ENCODE data around the gene KL.

KL gene

DNA sequence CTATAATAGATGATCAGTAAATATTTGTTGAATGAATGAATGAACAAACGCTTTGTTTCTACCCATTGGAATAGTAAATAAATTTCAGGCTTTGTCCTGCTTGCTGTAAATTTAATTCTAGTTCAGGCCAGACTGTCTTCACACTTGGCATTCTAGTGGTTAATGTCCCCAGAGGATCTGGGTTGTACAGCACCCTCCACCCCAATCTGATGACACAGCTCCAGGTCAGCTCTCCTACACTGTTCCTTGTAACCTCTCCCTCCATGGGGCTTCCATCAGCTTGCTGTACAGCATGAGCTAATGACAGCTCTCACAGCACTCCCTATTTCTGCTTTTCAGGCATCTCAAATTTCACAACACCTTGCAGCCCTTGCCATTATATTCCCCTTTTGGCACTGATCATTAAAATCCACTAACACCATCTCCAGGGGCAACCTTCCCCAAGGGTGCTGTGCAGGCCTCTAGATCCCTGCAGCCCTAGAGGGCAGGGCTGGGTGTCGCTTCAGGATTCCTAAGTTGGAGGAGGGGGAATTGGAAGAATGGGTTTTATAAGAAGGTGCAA, 12.7 kb upstream of the KL start:
- DNase-seq (ENCODE audit: low read depth, low spot score), result no peak

DNA sequence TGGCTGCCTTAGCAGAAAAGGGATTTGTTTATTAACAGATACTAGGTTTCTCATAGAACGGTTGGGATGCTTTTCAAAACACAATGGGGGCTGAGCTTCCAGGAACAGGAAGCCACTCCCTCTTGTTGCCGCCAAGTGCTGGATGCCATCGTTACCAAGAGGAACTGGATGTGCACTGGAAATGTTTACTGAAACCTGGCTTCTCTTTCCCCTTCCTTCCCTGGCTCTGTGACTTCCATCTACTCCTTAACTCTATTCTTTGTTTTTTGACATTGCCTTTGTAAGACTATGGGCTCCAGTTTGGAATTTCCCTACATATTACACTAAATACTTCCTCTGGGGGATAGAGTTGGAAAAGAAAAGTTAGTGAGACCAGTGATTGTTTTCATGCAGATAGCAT, 11.7 kb upstream of the KL start:
- DNase-seq (ENCODE audit: low read depth, low spot score), result no peak
- H3K27ac ChIP-seq, result no peak overlapping the region

More for the DNA sequence above, 12.7 kb upstream of the KL start:
- H3K27ac ChIP-seq, result no peak overlapping the region

DNA sequence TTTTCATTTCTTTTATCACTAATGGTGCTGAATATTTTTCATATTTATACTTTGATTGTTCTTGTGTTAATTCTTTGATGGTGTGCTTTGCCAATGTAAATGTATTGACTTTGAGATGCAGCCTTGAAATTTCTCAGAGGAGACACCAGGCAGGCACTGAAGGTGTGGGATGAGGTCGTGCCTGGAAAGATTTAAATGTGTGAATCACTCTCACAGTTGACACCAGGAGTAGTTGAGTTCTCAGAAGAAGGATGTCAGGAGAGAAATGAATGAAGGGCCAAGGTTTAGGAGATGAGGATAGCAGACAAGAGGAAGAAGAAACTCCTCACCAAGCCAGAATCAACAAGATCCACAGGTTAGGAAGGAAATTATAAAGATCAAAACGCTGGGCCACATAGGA, 10.1 kb upstream of the KL start:
- DNase-seq (ENCODE audit: low read depth, low spot score), result no peak
- H3K27ac ChIP-seq, result no peak overlapping the region

DNA sequence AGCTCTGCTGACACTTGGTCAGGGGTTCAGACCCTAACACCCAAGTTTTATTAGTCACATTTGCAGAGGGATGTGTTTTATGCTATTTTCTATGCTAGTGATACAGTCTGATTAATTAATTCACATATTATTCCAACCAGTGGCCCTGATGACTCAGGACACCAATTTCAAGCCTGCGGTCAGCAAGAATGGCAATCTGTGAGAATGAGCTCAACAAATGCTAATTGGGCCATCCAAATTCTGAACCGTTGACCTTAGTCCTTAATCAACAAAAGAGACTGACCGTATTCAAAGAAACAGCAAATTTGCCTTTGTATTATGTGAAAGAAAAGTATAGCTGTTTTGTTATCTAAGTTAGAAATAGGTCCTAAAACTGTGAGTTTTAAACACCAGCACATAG, 9.6 kb upstream of the KL start:
- DNase-seq (ENCODE audit: low read depth, low spot score), result no peak
- H3K27ac ChIP-seq, result no peak overlapping the region

DNA sequence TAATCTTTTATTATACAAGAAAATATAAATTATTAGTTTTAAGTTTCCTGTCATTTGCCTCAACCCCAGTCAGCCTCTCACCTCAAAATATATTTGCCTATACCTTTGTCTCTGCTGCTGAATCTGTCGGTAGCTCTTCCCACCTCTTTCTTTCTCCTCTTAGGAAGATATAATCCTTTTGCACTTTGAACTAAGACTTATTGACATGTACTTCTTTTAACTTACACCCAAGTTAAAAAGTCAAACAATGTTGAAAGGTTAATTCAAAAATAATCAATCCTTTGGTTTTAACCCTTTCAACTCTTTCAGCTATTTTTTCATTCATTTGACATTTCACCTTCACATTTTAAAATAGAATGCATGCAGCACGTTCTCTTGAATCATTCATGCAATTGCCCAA, 9.0 kb upstream of the KL start:
- H3K27ac ChIP-seq, result no peak overlapping the region
- DNase-seq (ENCODE audit: low read depth, low spot score), result no peak

DNA sequence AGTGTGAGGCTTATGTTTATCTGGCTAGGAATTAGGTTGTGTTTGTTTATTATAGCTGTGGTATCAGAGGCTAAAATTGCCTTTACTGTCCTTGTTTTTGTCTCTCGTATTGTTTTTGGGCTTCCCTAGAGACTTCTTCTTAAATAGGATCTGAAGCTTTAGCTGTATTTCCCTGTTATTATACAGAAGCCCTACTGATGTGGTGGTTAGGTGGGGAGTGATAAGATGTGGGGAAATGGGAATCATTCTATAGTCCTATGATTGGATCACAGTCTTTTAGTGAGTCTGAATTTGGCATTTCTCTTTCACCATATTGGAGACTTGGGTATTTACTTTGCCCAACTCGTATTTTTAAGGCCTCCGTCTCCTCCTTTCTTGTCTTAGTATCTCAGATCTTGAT, 8.3 kb upstream of the KL start:
- no peak overlapping the region for H3K27ac ChIP-seq
- DNase-seq (ENCODE audit: low read depth, low spot score), result no peak

DNA sequence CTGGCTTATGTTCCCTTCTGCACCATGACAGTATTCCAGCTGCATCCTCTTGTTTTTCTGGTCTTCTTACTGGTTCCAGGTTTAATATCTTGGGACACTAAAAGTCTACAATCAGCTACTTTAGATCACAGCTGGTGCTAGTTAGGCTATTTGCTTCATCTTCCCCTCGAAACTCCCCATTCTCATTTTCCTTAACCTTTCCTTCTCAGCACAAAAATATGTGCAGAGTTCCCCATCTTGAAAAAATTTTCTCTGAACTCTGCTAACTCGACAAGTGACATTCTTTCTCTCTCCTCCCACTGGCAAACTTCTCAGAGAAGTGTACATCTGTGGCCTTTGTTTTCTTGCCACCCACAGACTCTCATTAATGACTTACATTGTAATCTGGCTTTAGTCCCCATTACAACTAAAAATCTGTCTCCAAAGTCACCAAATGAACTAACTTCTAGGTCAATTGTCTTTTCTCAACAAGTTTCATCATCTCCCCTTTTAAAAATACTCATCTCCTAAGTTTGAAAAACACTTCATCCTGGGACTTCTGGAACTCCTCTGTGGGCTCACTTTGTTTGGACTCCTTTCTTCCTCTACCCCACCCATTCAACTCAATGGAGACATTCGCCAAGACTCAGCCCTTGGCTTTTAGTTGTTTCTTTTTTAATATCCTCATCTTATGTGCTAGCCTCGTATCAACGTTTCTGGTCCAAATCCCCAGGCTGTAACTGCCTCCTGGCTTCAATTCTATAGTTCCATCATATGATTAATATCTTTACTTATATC, 7.1 kb upstream of the KL start:
- no peak overlapping the region for H3K27ac ChIP-seq
- DNase-seq (ENCODE audit: low read depth, low spot score), result no peak

DNA sequence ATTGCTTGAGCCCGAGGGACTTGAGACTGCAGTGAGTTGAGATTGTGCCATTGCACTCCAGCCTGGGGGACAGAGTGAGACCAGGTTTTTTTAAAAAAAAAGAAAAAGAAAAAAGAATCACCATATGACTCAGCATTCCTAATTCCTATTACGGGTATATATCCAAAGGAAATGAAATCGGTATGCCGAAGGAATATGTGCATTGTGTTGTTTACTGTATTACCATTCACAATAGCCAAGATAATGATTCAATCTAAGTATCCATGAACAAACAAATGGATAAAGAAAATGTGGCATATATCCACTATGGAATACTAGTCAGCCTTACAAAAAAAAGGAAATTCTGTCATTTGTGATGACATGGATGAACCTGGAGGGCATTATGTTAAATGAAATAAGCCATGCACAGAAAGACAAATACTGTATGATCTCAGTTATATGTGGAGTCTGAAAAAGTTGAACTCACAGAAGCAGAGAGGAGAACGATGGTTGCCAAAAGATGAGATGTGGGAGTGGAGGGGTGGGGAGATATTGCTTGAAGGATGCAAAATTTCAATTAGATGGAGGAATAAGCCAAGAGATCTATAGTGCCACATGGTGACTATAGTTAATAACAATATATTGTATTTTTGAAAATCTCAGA, 4.3 kb upstream of the KL start:
- no peak for DNase-seq (ENCODE audit: low read depth, low spot score)
- H3K27ac ChIP-seq, result no peak overlapping the region

DNA sequence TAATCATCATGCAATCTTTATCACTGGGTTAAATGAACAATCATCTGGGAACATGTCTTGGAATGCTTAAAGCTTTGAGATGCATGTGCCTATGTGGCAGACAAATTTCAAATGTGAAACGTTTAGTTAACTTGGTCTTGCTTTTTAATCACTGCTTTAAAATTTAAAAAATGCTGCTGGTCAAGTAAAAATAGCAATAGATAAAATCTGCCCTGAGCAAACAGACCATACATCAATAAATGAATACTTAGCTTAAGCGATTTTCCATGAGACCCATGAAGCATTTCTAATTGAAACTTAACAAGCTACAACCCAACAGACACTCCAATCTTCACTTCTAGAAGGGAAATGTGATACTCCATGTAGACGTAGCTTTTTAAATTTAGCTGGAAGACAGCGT, 1.9 kb upstream of the KL start:
- no peak overlapping the region for H3K27ac ChIP-seq
- no peak for DNase-seq (ENCODE audit: low read depth, low spot score)

DNA sequence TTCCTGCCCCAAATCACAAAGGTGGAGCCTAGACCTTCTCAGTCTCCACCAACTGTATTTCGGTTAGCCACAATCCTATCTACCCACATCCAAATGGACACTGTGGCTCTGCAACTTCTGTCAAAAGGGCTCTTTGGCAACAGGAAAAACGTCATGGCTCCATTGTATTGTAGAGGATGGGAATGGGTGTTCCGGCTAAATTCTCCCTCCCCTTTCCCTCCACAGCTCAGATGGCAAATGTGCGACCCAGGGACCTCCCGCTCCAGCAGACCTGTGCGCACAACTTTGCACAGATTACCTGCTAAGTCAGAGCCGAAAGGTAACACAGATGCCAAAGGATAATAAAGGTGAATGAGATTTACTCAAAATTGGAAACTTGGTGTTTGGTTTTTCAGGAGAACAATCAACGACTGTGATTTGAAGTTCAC, 968 bp upstream of the KL start:
- no peak overlapping the region for H3K27ac ChIP-seq
- no peak for DNase-seq (ENCODE audit: low read depth, low spot score)

DNA sequence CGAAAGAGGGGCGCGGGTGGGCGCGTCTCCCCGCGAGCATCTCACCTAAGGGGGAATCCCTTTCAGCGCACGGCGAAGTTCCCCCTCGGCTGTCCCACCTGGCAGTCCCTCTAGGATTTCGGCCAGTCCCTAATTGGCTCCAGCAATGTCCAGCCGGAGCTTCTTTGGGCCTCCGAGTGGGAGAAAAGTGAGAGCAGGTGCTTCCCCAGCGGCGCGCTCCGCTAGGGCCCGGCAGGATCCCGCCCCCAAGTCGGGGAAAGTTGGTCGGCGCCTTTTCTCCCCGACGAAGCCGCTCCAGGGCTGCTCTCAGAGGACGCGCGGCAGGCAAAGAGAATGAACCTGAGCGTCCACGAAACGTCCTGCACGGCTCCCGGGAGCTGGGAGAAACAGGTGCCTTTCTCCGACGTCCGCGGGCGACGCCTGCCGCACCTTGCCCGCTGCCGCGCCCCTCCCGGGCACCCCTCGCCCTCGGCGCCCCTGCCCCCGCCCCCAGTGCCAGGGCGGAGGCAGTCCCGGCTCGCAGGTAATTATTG, 366 bp upstream of the KL start:
- no peak overlapping the region for H3K27ac ChIP-seq
- DNase-seq (ENCODE audit: low read depth, low spot score), result no peak

DNA sequence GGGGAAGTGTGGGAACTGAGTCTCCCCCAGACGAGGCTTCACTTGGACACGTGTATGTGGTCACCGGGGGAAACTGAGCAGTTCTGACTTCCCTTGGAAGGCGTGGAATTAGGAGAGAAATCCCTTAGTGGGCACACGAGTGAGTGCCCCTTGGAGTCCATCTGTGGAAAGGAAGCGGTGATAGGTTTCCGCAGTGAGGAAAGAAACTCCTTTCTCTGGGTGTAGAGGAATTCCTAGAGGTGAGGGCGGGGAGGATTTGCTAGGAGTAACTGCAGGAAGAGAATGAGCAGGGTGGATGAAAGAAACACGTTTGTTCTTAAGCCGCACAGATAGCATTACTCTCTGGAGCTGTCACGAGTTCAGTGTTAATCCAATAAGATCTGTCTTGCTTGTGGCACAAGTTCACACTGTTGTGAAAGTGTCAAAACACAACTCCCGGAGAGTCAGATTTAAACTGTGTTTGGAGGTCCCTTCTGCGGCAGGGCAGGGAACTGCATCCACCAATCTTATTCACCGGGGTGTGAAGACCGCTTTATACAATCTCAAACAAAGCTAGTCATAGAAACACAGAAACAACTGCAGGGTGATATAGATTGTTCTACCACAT, 1.2 kb downstream of the KL start:
- no peak for DNase-seq (ENCODE audit: low read depth, low spot score)

DNA sequence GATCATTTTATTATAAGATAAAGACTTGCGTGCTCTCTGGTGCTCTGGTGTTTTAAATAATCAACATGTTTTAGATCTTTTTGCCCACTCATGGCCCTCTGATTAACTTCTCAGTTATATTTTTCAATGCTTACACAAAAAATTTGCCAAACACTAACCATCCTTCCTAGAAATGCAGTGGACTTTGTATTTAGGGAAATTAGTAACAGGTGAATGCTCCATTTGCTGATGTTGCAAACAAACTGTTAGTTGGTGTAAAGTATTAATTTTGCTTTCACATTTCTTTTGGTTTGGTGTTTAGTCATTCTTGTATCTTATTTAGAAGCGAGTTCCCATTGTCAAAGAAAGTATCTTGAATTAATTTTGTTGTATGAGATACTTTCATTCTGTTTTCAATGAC, 2.7 kb downstream of the KL start:
- DNase-seq (ENCODE audit: low read depth, low spot score), result no peak

More for the DNA sequence above, 1.2 kb downstream of the KL start:
- no peak overlapping the region for H3K27ac ChIP-seq

DNA sequence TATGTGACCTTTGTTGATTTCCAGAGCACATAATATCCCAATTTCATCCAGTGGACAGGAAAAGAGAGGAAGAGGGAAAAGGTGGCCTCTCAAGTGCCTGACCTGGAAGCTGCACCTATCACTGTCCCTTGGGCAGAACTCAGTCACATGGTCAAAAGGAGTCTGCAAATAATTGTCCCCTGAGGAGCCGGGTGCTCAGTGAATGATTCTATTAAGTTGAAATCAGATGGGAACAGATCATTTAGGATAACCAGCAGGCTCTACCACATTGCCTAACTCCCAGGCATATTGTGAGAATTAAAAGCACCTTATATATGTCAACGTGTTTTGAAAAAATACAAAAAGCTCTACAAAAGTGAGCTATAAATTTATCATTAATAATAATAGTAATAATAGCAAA, 6.8 kb downstream of the KL start:
- DNase-seq (ENCODE audit: low read depth, low spot score), result no peak

More for the DNA sequence above, 2.7 kb downstream of the KL start:
- H3K27ac ChIP-seq, result no peak overlapping the region

DNA sequence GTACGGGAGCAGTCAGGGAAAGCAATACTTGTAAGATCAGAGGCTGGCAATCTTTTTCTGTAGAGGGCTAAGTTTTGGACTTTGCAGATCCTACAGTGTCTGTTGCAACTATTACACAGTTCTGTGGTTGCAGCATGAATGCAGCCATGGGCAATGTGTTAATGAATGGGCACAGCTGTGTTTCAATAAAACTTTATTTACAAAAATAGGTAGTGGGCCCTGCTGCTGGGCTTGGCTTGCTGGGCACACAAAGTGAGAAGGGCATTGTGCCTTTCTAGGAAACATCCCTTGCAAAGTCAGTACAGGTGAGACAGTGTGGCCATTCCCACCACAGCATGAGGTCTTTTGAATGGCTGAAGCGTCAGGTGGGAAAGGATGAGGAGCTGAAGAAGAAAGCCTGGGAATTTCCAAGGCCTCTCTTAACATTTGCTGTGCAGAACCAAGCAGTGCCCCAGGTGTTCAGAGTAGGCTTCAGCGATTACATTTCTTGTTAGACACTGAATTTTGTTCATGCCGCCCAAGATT, 9.1 kb downstream of the KL start:
- no peak for DNase-seq (ENCODE audit: low read depth, low spot score)
- H3K27ac ChIP-seq, result no peak overlapping the region

More for the DNA sequence above, 6.8 kb downstream of the KL start:
- H3K27ac ChIP-seq, result no peak overlapping the region

DNA sequence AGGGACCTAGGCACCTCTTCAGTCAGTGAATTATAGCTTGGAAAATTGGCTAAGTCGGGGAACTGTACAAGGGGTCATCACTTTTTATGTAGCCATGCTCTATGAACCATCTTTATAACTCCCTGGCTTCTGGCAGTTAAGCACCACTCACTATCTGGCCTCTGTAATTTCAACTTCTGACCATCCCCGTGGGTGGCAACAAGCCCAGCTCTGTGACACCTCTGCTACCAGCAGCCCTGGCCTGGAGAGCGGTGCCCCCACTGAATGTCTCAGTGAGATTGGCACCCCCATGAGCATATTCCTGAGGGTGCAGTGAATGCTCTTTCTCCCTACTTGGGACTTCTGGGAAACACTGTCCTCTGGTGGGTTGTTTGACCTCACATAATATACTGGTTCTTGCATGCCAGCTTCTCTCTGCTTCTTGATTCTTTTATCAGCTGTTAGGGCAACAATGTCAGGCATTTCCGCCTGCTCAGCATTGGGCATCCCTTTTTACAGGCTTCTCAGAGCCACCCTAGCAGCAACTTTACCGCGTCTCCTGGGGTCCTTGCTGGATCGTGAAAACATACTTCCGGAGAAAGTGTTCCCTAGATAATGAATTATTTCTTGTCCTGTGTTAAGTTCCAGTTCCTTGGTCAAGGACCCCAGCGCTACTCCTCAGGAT, 10.4 kb downstream of the KL start:
- no peak overlapping the region for H3K27ac ChIP-seq
- no peak for DNase-seq (ENCODE audit: low read depth, low spot score)

DNA sequence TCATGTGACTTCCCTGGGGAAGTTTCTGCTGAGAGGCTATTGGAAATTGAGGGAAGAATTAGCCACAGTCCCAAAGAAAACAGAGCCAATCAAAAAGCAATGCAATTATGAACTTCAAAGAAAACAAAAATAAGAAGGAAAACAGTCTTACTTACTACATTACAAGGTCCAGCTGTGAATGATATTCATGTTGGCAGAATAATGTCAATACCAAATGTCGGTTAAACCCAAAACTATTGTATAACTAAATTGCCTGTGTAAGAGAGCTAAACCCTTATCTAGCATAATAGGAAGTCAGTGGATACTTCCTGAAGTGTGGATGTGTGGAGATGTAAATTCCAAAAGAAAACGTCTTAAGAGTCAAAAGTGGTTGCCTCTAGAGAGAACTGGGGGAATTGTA, 12.4 kb downstream of the KL start:
- DNase-seq (ENCODE audit: low read depth, low spot score), result no peak
- no peak overlapping the region for H3K27ac ChIP-seq

DNA sequence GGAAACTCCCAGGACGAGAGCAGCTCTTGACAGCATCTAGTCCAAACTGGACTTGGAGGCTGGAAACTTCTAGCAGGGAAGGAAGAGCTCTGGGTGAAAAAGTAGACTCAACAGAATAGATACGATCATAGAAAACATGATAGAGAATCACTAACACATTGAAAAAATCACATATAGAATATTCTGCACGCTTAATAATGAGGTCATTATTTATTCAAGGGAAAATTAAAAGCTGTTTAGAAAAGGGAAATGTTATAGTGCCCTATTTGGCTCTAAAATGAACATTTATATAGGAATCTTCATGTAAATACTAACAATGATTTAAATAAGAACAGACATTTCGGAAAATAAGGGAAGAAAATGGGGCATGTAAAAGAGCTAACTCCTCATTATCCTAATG, 15.1 kb downstream of the KL start:
- no peak for DNase-seq (ENCODE audit: low read depth, low spot score)
- no peak overlapping the region for H3K27ac ChIP-seq

DNA sequence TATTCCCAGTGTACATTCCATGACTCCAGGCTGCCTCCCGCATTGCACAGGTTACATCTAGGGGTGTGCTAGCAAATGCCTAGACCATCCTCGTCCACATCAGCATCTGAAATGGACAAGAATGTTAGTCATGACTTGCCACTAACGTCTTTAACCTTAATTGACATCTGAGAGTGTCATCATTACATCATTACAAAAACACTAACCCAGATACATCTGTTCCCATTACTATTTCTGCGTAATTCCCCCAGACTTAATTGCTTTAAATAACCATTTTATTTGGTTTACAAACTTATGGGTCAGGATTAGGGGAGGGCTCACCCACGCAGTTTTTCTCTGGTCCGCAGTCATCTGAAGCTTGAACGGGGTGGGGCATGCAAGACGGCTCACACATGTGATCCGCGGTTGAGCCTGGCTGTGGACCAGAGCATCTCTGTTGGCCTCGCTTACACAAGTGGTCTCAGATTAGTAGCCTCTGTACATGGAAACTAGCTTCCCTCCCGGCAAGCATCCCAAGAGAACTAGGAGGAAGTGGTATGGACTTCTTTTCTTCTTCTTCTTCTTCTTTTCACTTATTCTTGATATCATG, 15.9 kb downstream of the KL start:
- no peak for DNase-seq (ENCODE audit: low read depth, low spot score)
- H3K27ac ChIP-seq, result no peak overlapping the region
